ENCODE results near the gene REELD1.

The REELD1 gene

GRCh38 chr4:146190456-146190855, 23.9 kb upstream of the REELD1 start:
- Histone ChIP-seq H3K4me2 (ENCODE audit: low read length) (no peak overlapping the region), H3K18ac (ENCODE audit: low read length) (no peak overlapping the region), H3K9ac (ENCODE audit: low read length) (no peak overlapping the region), H3K23ac (ENCODE audit: low read length) (no peak overlapping the region), H2BK12ac (ENCODE audit: low read length) (no peak overlapping the region), H3K4me3 (ENCODE audit: low read depth, low read length) (no peak overlapping the region), H2BK5ac (ENCODE audit: low read depth, low read length, poor library complexity) (no peak overlapping the region), H3K14ac (ENCODE audit: low read length) (no peak overlapping the region), H4K8ac (ENCODE audit: low read depth, low read length) (no peak overlapping the region), H3K4ac (ENCODE audit: low read depth, low read length) (no peak overlapping the region), H2AK5ac (ENCODE audit: low read length) (no peak overlapping the region), H2AFZ (ENCODE audit: insufficient read depth, low read length, poor library complexity) (no peak overlapping the region), H3K4me1 (ENCODE audit: control insufficient read depth in 1 of 2, insufficient read depth in 2 of 2, low read length in 2 of 2) (peaks cover 0 to 2% of the 10 kb centered on the region in 2 experiments), H3K79me1 (ENCODE audit: low read length) (no peaks in the 10 kb centered on the region), H4K91ac (ENCODE audit: low read depth, low read length) (no peak overlapping the region), H2BK120ac (ENCODE audit: insufficient read depth, low read length, poor library complexity) (no peak overlapping the region), H3K27me3 (ENCODE audit: insufficient read depth, low read length) (no peaks in the 10 kb centered on the region), H4K12ac (ENCODE audit: low read depth, low read length) (no peak overlapping the region), H3K79me2 (ENCODE audit: control insufficient read depth, insufficient read depth, low read length, poor library complexity) (no peaks in the 10 kb centered on the region), H3K36me3 (ENCODE audit: control insufficient read depth in 1 of 2, insufficient read depth in 2 of 2, low read length in 2 of 2) (peaks cover 5 to 17% of the 10 kb centered on the region in 2 experiments), H3K27ac (ENCODE audit: low read depth, low read length) (no peak overlapping the region), H3K9me3 (ENCODE audit: insufficient read depth, low read depth, low read length) (no peaks in the 10 kb centered on the region)
- DNase-seq: no peak
- no CpG with 5 or more reads among the region's 2 CpGs for WGBS (ENCODE audit: extremely low coverage, insufficient coverage, insufficient read length)

GRCh38 chr4:146191766-146192458, 22.4 kb upstream of the REELD1 start:
- Histone ChIP-seq H2BK5ac (ENCODE audit: low read depth, low read length, poor library complexity) (no peak overlapping the region), H3K14ac (ENCODE audit: low read length) (no peak overlapping the region), H3K23ac (ENCODE audit: low read length) (no peak overlapping the region), H3K4me3 (ENCODE audit: low read depth, low read length) (no peak overlapping the region), H3K79me1 (ENCODE audit: low read length) (no peaks in the 10 kb centered on the region), H3K4ac (ENCODE audit: low read depth, low read length) (no peak overlapping the region), H3K4me1 (ENCODE audit: control insufficient read depth in 1 of 2, insufficient read depth in 2 of 2, low read length in 2 of 2) (peaks cover 0 to 2% of the 10 kb centered on the region in 2 experiments), H4K12ac (ENCODE audit: low read depth, low read length) (no peak overlapping the region), H3K27me3 (ENCODE audit: insufficient read depth, low read length) (no peaks in the 10 kb centered on the region), H2AFZ (ENCODE audit: insufficient read depth, low read length, poor library complexity) (no peak overlapping the region), H2BK12ac (ENCODE audit: low read length) (no peak overlapping the region), H3K27ac (ENCODE audit: low read depth, low read length) (no peak overlapping the region), H4K8ac (ENCODE audit: low read depth, low read length) (no peak overlapping the region), H3K9me3 (ENCODE audit: insufficient read depth, low read depth, low read length) (no peaks in the 10 kb centered on the region), H2AK5ac (ENCODE audit: low read length) (no peak overlapping the region), H3K79me2 (ENCODE audit: control insufficient read depth, insufficient read depth, low read length, poor library complexity) (no peaks in the 10 kb centered on the region), H4K91ac (ENCODE audit: low read depth, low read length) (no peak overlapping the region), H3K9ac (ENCODE audit: low read length) (no peak overlapping the region), H3K18ac (ENCODE audit: low read length) (no peak overlapping the region), H3K4me2 (ENCODE audit: low read length) (no peak overlapping the region), H3K36me3 (ENCODE audit: control insufficient read depth in 1 of 2, insufficient read depth in 2 of 2, low read length in 2 of 2) (peaks cover 5 to 17% of the 10 kb centered on the region in 2 experiments), H2BK120ac (ENCODE audit: insufficient read depth, low read length, poor library complexity) (no peak overlapping the region)
- no CpG with 5 or more reads among the region's 9 CpGs for WGBS (ENCODE audit: extremely low coverage, insufficient coverage, insufficient read length)
- peak; percentile 48 to 73 for DNase-seq

GRCh38 chr4:146193628-146194027, 20.7 kb upstream of the REELD1 start:
- no peaks in the 10 kb centered on the region for H3K79me1 ChIP-seq (ENCODE audit: low read length)
- WGBS (ENCODE audit: extremely low coverage, insufficient coverage, insufficient read length): 100% methylated on average over 1 of the region's 5 CpGs
- H3K9me3 ChIP-seq (ENCODE audit: insufficient read depth, low read depth, low read length): no peaks in the 10 kb centered on the region
- H3K14ac ChIP-seq (ENCODE audit: low read length): no peak overlapping the region
- H3K36me3 ChIP-seq (ENCODE audit: control insufficient read depth in 1 of 2, insufficient read depth in 2 of 2, low read length in 2 of 2): peaks cover 2 to 13% of the 10 kb centered on the region in 2 experiments
- no peak overlapping the region for H2BK120ac ChIP-seq (ENCODE audit: insufficient read depth, low read length, poor library complexity)
- H3K9ac ChIP-seq (ENCODE audit: low read length): no peak overlapping the region
- no peak overlapping the region for H3K23ac ChIP-seq (ENCODE audit: low read length)
- H2BK5ac ChIP-seq (ENCODE audit: low read depth, low read length, poor library complexity): no peak overlapping the region
- no peak overlapping the region for H4K12ac ChIP-seq (ENCODE audit: low read depth, low read length)
- no peak overlapping the region for H3K4me3 ChIP-seq (ENCODE audit: low read depth, low read length)
- H3K4me1 ChIP-seq (ENCODE audit: control insufficient read depth in 1 of 2, insufficient read depth in 2 of 2, low read length in 2 of 2): peaks cover 0 to 2% of the 10 kb centered on the region in 2 experiments
- H2BK12ac ChIP-seq (ENCODE audit: low read length): no peak overlapping the region
- no peaks in the 10 kb centered on the region for H3K27me3 ChIP-seq (ENCODE audit: insufficient read depth, low read length)
- no peak for DNase-seq
- no peak overlapping the region for H2AFZ ChIP-seq (ENCODE audit: insufficient read depth, low read length, poor library complexity)
- no peak overlapping the region for H3K27ac ChIP-seq (ENCODE audit: low read depth, low read length)
- H3K4me2 ChIP-seq (ENCODE audit: low read length): no peak overlapping the region
- no peaks in the 10 kb centered on the region for H3K79me2 ChIP-seq (ENCODE audit: control insufficient read depth, insufficient read depth, low read length, poor library complexity)
- no peak overlapping the region for H3K4ac ChIP-seq (ENCODE audit: low read depth, low read length)
- no peak overlapping the region for H3K18ac ChIP-seq (ENCODE audit: low read length)
- no peak overlapping the region for H4K8ac ChIP-seq (ENCODE audit: low read depth, low read length)
- no peak overlapping the region for H4K91ac ChIP-seq (ENCODE audit: low read depth, low read length)
- no peak overlapping the region for H2AK5ac ChIP-seq (ENCODE audit: low read length)

DNA sequence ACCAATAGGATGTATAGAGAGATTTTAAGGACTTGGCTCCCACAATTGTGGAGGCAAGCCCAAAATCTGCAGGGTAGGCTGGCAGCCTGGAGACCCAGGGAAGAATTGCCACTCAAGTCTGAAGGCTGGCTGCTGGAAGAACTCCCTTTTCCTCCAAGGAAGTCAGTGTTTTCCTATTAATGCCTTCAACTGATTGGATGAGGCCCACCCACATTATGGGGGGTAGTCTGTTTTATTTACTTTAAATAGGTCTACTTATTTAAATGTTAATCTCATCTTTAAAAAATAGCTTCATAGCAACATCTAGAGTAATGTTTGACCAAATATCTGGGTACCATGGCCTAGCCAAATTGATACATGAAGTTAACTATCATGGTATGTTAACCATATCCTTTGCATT, 20.1 kb upstream of the REELD1 start:
- Histone ChIP-seq H2BK120ac (ENCODE audit: insufficient read depth, low read length, poor library complexity) (no peak overlapping the region), H3K4me1 (ENCODE audit: control insufficient read depth in 1 of 2, insufficient read depth in 2 of 2, low read length in 2 of 2) (peaks cover 0 to 2% of the 10 kb centered on the region in 2 experiments), H3K79me2 (ENCODE audit: control insufficient read depth, insufficient read depth, low read length, poor library complexity) (no peaks in the 10 kb centered on the region)

More for the DNA sequence above, 20.1 kb upstream of the REELD1 start:
- Histone ChIP-seq H2BK12ac (ENCODE audit: low read length) (no peak overlapping the region), H2AFZ (ENCODE audit: insufficient read depth, low read length, poor library complexity) (no peak overlapping the region), H3K27me3 (ENCODE audit: insufficient read depth, low read length) (no peaks in the 10 kb centered on the region), H3K18ac (ENCODE audit: low read length) (no peak overlapping the region), H3K4me3 (ENCODE audit: low read depth, low read length) (no peak overlapping the region), H3K36me3 (ENCODE audit: control insufficient read depth in 1 of 2, insufficient read depth in 2 of 2, low read length in 2 of 2) (peaks cover 0 to 10% of the 10 kb centered on the region in 2 experiments), H2BK5ac (ENCODE audit: low read depth, low read length, poor library complexity) (no peak overlapping the region), H3K4me2 (ENCODE audit: low read length) (no peak overlapping the region), H4K8ac (ENCODE audit: low read depth, low read length) (no peak overlapping the region), H3K14ac (ENCODE audit: low read length) (no peak overlapping the region), H3K23ac (ENCODE audit: low read length) (no peak overlapping the region), H3K9ac (ENCODE audit: low read length) (no peak overlapping the region), H3K4ac (ENCODE audit: low read depth, low read length) (no peak overlapping the region), H2AK5ac (ENCODE audit: low read length) (no peak overlapping the region), H4K12ac (ENCODE audit: low read depth, low read length) (no peak overlapping the region), H3K27ac (ENCODE audit: low read depth, low read length) (no peak overlapping the region), H3K9me3 (ENCODE audit: insufficient read depth, low read depth, low read length) (no peaks in the 10 kb centered on the region), H4K91ac (ENCODE audit: low read depth, low read length) (no peak overlapping the region), H3K79me1 (ENCODE audit: low read length) (no peaks in the 10 kb centered on the region)
- no peak for DNase-seq
